ENCODE measurements around the gene ATP6V1B1.
"Not testable (repeated sequence)": the region's sequence is repeated elsewhere in the genome, so short reads cannot be mapped to it uniquely, and the experiment has no call there.

Gene ATP6V1B1

DNA sequence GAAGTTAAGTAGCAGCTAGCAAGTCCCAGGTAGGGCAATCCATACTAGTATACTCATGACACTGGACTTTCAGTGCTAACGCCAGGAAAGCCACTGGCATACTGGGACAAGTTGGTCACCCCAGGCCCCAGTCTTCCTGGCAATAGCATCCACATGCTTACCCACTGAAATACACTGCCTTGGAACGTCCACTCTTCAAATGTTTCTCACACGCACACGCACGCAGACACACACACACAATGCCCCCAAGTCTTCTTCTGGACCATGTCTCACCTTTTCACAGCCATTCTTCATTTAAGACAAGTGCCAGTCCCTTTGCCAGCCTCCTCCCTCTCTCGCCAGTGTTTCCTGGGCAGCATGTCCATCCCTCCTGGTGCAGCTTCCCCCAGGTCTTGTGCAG lies 67.7 kb downstream of the ATP6V1B1 start:
- DNase-seq (ENCODE audit: insufficient read length) (no peak), FAIRE-seq (no peak)
- TF ChIP-seq TAF1 (IDR thresholded peaks at IDR 0.05; ENCODE audit: borderline replicate concordance, low read depth, low read length) = no peak
- no peak for TF ChIP-seq POLR2AphosphoS5 (IDR thresholded peaks at IDR 0.05; ENCODE audit: low read depth, low read length)
- no peak for TF ChIP-seq POLR2A (IDR thresholded peaks at IDR 0.05; ENCODE audit: low read depth, low read length)

DNA sequence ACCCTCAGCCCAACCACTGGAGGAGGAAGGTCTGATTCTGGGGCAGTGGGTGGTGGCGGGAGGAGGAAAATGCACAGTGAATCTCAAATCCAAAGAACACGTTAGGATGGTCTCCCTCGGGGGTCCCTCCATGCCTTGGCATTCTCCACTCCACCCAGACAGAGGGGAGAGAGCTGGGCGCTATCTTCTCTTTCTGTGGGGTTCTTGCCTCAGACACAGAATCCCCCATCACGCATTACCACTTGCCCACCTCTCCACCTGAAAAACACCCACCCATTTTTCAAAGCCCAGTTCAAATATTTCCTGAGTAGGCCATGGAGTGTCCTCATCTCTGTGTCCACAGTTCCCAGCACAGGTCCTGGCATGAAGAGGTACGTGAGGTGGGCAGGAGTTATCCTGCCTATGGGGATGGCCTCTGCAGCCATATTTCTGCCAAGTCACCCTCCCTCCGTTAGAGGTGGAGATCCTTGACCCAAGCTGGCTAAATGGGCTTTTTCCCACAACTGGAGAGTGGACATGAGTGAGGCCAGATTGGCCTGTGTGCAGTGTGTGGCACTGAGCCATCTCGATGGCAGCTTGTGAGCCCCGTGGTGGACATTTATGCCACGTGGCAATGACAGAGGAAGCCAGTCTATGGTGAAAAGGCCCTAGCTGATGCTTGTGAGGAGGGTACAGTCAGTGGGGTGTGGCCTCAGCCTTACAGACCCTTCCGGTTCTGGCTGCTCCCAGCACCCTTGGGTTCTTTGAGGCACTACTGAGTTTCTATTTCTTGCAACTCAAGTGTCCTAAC lies 68.5 kb downstream of the ATP6V1B1 start:
- TF ChIP-seq TAF1 (IDR thresholded peaks at IDR 0.05; ENCODE audit: borderline replicate concordance, low read depth, low read length) = no peak
- TF ChIP-seq POLR2A (IDR thresholded peaks at IDR 0.05; ENCODE audit: low read depth, low read length) = no peak
- no peak for TF ChIP-seq POLR2AphosphoS5 (IDR thresholded peaks at IDR 0.05; ENCODE audit: low read depth, low read length)
- FAIRE-seq = no peak
- DNase-seq (ENCODE audit: insufficient read length) = no peak

DNA sequence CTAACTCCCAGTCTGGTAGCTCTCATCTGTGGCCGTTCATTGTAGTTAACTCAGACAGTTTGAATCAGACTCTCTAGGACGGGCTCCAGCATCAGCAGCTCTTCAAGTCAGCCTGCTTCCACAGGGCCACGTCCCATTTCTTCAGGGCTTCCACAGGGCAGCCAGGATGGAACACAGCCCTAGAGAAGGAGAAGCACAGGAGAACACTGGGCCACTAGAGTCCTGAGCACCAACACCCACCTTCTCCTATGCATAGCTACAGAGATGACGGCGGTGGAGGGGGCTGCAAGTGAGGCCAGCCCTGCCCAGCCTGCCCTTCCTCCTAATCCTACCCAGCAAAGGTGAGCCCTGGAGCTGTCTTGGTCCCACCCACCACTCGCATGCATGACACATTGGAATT lies 69.2 kb downstream of the ATP6V1B1 start:
- no peak for TF ChIP-seq TAF1 (IDR thresholded peaks at IDR 0.05; ENCODE audit: borderline replicate concordance, low read depth, low read length)
- TF ChIP-seq POLR2AphosphoS5 (IDR thresholded peaks at IDR 0.05; ENCODE audit: low read depth, low read length) = no peak
- TF ChIP-seq POLR2A (IDR thresholded peaks at IDR 0.05; ENCODE audit: low read depth, low read length) = no peak
- DNase-seq (ENCODE audit: insufficient read length) = no peak
- no peak for FAIRE-seq

DNA sequence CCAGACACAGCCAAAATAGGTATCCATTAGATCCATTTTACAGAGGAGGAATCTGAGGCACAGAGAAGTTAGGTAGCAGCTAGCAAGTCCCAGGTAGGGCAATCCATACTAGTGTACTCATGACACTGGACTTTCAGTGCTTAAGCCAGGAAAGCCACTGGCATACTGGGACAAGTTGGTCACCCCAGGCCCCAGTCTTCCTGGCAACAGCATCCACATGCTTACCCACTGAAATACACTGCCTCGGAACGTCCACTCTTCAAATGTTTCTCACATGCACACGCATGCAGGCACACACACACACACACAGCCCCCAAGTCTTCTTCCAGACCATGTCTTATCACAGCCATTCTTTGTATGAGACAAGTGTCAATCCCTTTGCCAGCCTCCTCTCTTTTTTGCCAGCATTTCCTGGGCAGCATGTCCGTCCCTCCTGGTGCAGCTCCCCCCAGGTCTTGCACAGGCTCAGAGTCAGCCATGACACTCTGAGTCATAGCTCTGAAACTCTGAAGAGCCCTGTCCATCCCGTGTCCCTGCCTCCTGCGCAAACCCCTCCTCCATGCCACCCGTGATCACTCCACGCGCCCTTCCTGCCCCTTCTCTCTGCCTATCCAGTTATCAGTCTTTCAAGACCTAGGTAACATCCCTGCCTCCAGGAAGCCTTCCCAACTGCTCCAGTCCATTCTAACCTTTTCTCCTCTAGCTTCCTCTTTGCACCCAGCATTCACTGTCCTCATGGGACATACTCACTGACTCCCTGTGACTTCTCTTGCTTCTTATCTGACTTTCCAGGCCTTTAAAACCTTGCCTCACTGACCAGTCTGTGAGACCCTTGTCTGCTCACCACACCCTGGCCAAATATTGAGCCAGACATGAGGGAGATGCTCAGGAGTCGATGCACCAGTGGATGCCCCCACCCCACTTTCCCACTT lies 69.8 kb downstream of the ATP6V1B1 start:
- TF ChIP-seq TAF1 (IDR thresholded peaks at IDR 0.05; ENCODE audit: borderline replicate concordance, low read depth, low read length) = no peak
- no peak for TF ChIP-seq POLR2AphosphoS5 (IDR thresholded peaks at IDR 0.05; ENCODE audit: low read depth, low read length)
- no peak for TF ChIP-seq POLR2A (IDR thresholded peaks at IDR 0.05; ENCODE audit: low read depth, low read length)
- FAIRE-seq (no peak), DNase-seq (ENCODE audit: insufficient read length) (no peak)

DNA sequence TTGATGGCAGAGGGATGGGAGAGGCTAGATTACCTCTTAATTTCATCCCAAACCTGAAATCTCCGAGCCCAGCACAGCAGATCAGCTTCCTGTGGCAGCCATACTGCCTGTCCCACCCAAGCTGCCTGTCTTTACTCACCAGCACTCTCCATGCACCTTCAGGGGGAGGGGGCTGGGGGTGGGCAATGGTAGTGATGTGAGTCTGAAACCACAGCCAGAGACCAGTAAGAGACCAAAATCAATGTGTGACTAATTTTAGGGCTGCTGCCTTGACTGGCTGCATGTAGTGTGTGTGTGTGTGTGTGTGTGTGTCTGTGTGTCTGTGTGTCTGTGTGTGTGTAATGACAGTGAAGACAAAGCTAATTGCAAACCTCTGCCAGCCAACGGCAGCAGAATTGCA lies 70.6 kb downstream of the ATP6V1B1 start:
- TF ChIP-seq TAF1 (IDR thresholded peaks at IDR 0.05; ENCODE audit: borderline replicate concordance, low read depth, low read length) (no peak), POLR2A (IDR thresholded peaks at IDR 0.05; ENCODE audit: low read depth, low read length) (no peak), POLR2AphosphoS5 (IDR thresholded peaks at IDR 0.05; ENCODE audit: low read depth, low read length) (no peak)
- DNase-seq (ENCODE audit: insufficient read length) (no peak), FAIRE-seq (no peak)

DNA sequence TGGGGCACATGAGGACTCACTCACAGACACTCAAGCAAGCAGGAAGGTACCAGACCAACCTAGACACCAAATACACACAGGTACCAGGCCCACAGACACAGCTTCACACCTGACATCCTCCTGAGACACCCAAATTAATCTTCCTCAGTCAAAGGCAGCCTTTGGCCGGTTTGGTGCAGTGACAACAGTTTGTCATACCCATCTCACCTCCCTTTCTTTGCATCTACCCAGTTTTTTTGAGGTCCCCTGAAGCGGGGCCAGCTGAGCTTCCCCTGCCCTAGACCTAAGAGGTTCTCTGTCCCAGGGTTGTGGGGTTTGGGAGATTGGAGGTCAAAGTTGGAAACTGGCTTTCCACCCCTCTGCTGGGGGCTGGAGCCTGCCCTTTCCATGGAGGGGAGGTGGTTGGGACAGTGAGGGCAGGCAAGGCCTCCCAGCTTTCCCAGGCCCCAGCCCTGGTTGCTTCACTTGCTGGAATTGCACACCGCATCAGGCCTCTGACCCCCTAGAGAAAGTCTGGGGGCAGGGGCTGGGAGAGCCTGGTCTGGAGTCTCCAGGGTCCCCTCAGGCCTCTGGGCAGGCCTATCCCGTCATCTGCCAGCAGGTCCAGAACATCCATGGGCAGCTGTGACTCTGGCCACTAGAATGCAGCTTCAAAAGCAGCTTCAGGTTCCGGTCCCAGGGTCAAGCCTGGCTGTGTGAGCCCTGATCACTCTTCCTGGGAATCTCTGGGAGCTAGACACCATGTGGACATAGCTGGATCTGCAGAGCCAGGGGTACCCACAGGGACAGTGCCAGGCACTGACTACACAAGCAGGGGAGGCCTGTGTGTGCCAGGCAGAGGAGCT lies 71.5 kb downstream of the ATP6V1B1 start:
- TF ChIP-seq TAF1 (IDR thresholded peaks at IDR 0.05; ENCODE audit: borderline replicate concordance, low read depth, low read length) (no peak), POLR2AphosphoS5 (IDR thresholded peaks at IDR 0.05; ENCODE audit: low read depth, low read length) (no peak), POLR2A (IDR thresholded peaks at IDR 0.05; ENCODE audit: low read depth, low read length) (no peak)
- DNase-seq (ENCODE audit: insufficient read length) = no peak
- FAIRE-seq = no peak

DNA sequence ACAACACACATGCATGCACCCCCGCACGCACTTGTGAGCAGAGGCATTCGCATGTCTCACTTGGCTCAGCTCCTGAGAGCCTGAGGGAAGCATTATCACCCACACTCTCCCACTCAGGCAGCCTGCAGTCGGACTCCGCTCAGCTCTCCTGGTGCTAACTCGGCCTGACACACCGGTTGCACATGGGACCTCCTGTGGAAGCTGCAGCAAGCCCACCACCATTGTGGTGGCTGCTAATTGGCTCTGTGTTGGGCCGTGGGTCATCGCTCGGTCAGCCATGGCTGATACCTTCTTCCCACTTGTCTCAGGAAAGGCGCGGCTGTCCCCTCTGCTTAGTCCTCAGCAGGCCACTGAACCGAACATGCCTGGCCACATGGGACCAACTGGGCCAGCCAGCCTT lies 72.6 kb downstream of the ATP6V1B1 start:
- no peak for FAIRE-seq
- no peak for TF ChIP-seq TAF1 (IDR thresholded peaks at IDR 0.05; ENCODE audit: borderline replicate concordance, low read depth, low read length)
- TF ChIP-seq POLR2A (IDR thresholded peaks at IDR 0.05; ENCODE audit: low read depth, low read length) = no peak
- TF ChIP-seq POLR2AphosphoS5 (IDR thresholded peaks at IDR 0.05; ENCODE audit: low read depth, low read length) = no peak
- no peak for DNase-seq (ENCODE audit: insufficient read length)

DNA sequence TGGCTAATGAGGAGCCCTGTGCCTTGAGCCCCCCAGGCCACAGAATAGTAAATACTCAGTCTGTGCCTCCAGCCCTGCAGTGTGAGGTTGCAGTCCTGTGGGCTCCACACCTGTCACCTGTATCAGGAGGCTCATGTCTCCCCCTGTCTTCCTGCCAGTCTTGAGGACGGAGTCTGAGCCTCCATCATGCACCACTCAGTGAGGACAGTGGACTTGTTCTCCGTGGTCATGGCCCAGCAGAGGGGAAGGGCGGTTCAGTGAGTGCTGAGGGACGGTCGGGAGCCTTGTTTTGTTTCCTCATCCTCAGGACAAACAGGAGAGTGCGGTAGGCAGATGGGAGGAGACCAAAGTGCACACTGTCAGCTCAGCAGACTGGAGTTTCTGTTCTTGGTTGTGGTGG lies 76.1 kb downstream of the ATP6V1B1 start:
- not testable (repeated sequence) for FAIRE-seq; DNase-seq (ENCODE audit: insufficient read length)

Data from GM12892 (cell line).